ENCODE data around the gene JAG2.

Gene JAG2

GRCh38 chr14:105148604-105149145 lies 19.9 kb downstream of the JAG2 start:
- no peak for DNase-seq

DNA sequence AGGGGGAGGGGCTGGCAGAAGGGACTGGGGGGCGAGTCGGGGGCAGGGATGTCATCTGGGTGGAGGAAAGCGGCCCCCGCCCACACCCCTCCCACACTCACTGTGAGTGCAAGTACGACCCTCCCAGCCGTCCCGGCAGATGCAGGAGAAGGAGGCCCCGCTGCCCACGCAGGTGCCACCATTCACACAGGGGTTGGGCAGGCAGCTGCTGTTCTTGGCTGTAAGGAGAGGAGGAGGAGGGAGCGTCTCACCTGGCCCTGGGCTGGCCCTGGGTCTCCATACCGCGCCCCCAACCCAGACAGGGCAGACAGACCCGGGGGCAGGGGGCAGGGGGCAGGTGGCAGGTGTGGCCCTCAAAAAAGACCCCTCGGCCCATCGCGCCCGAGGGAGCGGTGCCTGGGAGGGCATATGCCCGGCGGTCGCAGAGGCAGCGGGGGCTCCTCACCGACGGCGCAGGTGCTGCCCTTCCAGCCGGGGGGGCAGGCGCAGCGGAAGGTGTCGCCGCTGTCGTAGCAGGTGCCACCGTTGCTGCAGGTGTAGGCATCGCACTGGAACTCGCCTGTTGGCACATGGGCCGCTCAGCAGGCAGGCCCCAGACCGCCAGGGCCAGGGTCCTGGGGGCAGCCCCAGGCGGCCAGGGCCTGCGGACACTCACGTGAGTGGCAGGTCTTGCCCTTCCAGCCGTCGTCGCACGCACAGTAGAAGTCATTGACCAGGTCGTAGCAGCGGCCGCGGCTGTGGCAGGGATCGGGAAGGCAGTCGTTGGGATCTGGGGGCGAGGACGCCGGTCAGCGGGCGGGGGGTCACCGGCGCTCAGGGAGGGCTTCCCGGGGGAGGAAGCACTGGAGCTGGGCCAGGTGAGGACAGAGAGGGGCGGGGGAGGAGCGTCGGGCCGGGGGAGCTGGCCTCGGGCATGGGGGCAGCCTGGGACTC lies 20.6 kb downstream of the JAG2 start:
- no peak for DNase-seq

DNA sequence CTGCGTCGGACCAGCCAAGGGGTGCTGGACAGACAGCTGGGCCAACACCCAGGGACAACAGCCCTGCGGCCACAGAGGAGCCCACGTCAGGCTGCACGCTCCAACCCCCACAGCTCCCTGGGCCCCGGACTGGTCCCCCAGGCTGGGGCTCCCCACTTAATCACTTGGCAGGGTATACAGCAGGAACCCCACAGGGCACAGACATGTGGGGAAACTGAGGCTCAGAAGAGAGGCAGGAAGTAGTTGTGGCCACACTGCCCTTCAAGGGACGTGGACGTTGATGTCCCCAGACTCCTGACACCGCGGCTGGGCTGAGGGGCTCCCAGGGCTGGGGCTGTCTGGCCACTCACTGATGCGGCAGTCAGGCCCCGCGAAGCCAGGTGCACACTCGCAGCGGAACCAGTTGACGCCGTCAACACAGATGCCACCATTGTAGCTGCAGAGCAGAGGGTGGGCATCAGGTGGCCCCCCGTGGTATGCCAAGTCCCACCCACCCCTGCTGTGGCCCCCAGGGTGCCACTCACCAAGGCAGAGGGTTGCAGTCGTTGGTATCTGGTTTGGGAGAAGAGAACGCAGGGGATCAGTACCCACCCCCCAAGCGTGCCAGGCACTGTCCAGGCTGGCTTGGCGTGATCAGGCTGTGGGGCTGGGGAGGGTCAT lies 21.5 kb downstream of the JAG2 start:
- no peak for DNase-seq

- no peak for DNase-seq
These were observed 22.2 kb downstream of the JAG2 start for GRCh38 chr14:105146181-105146975.

DNA sequence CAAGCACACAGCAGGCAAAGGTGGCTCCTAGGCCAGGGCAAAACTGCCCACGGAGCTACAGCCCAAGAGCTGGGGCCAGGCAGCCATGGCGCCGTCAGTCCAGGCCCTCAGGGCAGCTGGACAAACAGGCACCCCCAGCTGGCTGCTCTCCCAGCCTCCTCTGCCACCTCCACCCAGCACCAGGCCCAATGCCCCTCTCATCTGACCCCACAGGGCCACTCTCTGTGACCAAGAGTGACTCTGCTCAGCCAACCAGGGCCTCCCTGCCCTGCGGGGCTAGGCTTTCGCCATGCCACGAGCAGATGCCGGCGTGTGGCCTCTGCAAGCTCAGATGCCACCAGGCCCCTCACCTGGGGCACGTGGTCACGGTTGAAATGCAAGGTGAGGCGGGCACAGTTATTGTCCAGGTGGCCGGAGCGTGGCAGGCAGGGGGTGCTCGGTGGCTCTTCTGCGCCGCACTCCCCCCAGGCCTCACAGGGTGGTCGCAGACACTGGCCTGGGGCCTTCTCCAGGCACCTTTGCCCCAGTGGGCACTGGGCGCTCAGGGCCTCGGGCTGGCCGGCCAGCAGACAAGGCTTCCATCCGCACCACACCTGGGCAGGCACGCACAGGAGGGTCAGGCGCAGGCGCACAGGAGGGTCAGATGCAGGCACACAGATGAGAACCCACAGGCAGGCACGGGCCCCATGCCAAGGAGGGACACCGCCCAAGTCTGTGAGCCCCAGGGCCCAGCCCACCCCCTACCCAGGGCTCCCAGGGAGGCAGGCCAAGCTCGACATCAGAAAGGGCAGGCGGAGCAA lies 23.0 kb downstream of the JAG2 start:
- DNase-seq = no peak

- no peak for DNase-seq
These were observed 23.8 kb downstream of the JAG2 start for GRCh38 chr14:105144666-105145380.

DNA sequence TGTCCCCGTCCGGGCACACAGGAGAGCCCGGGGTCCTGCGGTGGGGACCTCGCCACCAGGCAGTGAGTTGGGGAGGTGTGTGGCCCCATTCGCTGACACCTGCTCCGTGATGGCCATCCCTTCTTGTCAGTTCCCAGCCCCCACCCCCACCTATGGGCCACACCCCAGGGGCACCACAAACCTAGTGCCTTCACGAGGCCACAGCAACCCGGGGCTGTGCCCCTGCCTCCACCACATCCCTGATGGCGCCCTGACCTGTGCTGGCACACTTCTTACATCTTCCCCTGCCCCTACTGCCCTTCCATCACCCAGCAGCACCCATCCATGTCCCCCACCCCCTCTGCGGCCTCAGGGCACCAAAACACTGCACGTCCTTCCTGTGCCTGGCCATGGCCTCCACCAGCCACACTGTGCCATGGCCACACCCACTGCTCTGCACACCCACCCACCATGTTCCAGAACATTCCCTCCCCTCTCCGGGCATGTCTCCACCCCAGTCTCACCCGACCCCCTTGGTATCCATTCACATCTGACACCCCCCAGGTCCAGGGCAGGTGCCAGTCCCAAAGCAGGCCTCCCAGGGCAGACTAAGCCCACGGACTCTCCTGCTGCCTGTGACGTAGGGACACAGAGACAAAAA lies 24.4 kb downstream of the JAG2 start:
- no peak for DNase-seq

DNA sequence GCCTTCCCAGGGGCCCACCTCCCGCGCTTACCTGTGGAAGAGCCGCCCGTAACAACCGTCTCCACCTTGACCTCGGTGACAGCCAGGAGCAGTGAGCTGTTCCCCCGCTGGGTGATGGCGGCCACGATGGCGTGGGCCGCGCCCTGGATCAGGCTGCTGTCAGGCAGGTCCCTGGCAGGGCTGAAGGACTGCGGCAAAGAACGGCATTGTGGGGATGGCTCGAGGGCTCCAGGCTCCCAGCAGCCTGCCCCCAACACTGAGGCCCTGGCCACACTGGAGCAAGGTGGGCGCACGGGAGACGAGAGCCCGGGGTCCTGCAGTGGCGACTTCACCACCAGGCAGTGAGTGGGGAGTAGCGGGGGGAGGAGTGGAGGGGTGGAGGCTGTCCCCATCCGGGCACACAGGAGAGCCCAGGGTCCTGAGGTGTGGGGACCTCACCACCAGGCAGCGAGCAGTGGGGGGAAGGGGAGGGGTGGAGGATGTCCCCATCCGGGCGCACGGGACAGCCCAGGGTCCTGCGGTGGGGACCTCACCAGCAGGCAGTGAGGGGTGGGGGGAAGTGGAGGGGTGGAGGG lies 25.0 kb downstream of the JAG2 start:
- no peak for DNase-seq

GRCh38 chr14:105142651-105143450 lies 25.7 kb downstream of the JAG2 start:
- DNase-seq = no peak

GRCh38 chr14:105141486-105142281 lies 26.9 kb downstream of the JAG2 start:
- DNase-seq = no peak

- no peak for DNase-seq
These were observed 27.6 kb downstream of the JAG2 start for GRCh38 chr14:105141026-105141425.

GRCh38 chr14:105140581-105140980 lies 28.0 kb downstream of the JAG2 start:
- DNase-seq = no peak

DNA sequence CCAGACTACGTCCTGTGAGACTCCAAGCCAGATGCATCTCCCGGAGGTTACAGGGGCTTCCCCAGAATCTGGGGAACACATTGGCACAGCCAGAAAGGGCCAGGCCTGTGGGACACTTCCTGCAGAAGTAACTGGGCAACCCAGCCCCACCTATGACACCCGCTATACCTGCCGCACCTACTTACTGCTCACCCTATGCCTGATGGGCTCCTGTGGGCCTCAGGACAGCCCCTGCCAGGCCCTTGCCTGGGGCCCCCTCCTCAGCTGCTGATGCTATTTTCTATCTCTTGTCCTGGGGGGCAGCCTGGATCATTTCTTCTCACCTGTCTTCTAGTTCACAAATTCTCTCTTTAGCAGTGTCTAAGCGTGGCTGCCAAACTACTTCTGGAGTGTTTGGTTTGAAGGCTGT lies 28.7 kb downstream of the JAG2 start:
- DNase-seq = no peak

- DNase-seq = no peak
These were observed 29.3 kb downstream of the JAG2 start for GRCh38 chr14:105139212-105139825.

DNA sequence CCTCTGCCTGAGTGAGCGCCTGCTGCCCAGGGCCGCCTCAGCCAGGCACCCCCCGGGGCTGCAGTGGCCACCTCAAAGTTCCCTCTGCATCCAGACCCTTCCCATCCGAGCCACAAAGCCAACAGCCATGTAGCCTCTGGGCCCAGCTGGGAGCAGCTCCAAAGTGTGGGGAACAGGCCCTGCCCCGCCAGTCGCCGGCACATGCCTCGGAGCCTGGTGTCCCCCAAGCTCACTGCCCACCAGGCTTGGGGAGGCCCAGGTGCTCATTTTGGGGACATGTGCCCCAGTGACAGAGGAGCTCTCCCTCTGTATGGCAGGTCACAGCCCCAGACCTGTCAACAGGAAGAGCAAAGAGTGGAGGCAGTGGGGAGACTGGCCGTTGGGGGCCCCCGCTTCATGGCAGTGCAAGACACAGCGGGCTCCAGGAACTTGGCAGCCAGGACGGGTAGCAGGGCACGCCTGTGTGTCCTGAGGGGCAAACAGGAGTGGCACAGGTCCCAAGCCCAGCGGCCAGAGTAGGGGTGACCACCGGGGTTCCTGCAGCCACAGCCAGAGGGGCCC lies 29.9 kb downstream of the JAG2 start:
- DNase-seq = no peak

GRCh38 chr14:105138021-105138541 lies 30.5 kb downstream of the JAG2 start:
- no peak for DNase-seq

GRCh38 chr14:105137481-105138020 lies 31.0 kb downstream of the JAG2 start:
- no peak for DNase-seq
